Raji (cell line): ENCODE measurements around the gene YY1.
A peak's percentile ranks its signal among the peaks of the same experiment; 100 is the strongest.

Source experiments
- POLR2A ChIP-seq: IDR thresholded peaks from 2 replicates; pipeline ENCODE4 v1.6.1; 2011; ENCODE audit warnings: low read depth, low read length, control low read depth; ENCODE audit not compliant: insufficient read depth

The YY1 gene

DNA sequence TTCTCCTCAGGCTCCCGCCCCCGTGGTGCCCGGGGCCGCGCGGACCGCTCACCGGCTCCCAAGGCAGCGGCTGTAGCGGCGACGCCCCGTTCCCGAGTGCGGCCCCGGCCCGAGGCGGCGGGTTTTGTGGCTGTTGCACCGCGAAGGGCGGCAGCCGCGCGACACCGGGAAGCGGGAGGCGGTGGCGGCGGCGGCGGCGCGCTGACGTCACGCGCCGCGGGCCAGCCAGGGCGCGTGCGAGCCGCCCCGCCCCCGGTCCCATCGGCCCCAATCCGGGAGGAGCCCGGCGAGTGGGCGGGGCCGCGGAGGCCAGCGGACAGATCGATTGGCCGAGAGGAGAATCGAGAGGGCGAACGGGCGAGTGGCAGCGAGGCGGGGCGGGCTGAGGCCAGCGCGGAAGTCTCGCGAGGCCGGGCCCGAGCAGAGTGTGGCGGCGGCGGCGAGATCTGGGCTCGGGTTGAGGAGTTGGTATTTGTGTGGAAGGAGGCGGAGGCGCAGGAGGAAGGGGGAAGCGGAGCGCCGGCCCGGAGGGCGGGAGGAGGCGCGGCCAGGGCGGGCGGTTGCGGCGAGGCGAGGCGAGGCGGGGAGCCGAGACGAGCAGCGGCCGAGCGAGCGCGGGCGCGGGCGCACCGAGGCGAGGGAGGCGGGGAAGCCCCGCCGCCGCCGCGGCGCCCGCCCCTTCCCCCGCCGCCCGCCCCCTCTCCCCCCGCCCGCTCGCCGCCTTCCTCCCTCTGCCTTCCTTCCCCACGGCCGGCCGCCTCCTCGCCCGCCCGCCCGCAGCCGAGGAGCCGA is at the start of gene YY1:
Gene YY1 (plus strand): TSS at position 726 of the 792 bp plus-strand sequence. CDS start 101 bp downstream, outside the sequence.
- peak; percentile 57 for TF ChIP-seq POLR2A

DNA sequence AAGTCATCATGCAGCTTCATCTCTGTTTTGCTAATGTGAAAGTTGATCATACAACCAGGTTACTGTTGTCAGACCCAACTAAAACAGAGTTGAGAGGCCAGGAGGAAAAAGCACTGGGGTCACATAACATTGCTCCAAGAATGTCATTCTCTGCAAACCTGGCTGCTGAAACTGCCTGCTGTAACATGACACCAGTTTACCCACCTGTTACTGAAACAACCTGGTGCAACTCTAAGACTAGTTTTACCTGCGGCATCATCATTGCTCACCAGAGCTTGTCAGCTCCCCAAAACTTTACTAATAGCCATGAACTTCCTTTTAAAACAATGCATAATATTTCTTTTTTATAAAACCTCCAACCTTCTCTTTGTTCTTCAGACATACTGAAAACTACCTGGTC is 48.8 kb upstream of the YY1 start:
- no peak for TF ChIP-seq POLR2A

DNA sequence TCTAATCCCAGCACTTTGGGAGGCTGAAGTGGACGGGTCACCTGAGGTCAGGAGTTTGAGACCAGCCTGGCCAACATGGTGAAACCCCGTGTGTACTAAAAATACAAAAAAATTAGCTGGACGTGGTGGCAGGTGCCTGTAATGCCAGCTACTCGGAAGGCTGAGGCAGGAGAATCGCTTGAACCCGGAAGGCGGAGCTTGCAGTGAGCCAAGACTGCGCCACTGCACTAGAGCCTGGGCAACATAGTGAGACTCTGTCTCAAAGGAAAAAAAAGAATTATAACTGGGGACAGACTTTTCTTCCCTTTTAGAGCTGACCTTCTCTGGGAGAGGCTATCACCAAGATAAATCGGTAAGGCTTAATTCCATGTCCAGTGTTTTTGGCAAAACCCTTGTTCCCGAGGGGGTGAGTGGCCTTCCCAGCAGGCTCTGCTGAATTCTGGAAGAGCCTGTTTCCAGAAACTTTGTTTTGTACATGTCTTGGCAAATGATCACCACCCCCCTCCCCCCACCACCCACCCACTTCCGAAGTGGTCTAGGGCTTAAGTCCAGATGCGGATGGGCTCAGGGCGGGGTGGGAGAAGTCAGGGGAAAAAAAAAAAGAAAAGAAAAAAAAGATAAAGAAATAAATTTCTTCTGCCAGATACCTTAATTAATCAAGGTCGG is 47.2 kb upstream of the YY1 start:
- TF ChIP-seq POLR2A, result no peak

DNA sequence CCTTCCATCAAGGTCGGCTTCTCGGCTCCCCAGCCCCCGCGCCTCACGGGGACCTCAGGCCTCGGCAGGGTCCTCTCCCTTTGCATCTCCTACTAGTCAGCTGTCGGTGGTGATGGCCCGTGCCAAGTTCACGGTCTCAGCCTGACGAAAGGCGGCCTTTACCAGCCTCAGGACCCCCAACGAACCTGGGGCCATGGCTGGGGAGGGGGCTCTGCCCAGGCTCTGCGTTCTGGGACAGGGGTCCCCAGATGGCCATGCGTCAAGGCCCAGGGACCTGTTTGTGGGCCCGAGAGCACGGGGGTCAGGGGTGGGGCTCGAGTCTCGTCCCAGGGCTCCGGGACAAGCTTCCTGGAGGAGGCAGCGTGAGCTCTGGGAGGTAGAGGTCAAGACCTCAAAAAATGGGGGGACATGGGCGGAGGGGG is 46.7 kb upstream of the YY1 start:
- TF ChIP-seq POLR2A, result no peak

DNA sequence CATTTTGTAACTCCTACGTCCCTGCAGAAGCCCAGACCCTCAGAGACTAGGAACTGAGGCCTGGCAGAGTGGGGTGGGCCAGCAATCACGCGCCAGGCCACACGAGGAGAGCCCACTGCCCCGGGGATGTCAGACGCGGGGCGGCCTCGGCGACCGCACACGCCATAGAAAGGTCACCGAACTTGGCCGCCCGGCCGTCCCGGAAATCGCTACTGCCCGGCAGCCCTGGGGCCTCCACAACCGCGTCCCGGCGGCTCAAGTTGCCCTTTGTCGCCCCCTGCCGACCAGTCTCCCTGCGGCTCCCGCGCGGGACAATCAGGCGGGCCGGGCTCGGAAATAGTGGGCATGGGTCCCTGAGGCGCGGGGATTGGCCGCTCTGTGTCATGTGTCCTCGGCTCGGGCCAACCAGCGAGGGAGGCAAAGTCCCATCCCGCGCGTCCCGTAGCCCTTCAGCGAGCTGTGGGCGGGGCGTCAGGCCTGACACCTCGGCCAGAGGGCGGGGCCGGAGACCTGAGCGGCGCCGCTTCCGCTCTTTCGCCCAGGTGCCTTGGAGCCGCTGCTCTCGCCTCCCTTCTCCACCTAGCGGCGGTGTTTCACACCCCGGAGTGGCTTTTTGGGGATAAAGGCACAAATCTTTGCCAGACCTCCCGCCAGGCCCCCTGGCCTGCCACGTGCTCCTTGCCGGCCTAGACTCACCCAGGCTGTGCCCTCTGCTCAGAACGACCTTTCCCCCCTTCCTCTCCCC is 46.1 kb upstream of the YY1 start:
- peak; percentile 59 for TF ChIP-seq POLR2A

DNA sequence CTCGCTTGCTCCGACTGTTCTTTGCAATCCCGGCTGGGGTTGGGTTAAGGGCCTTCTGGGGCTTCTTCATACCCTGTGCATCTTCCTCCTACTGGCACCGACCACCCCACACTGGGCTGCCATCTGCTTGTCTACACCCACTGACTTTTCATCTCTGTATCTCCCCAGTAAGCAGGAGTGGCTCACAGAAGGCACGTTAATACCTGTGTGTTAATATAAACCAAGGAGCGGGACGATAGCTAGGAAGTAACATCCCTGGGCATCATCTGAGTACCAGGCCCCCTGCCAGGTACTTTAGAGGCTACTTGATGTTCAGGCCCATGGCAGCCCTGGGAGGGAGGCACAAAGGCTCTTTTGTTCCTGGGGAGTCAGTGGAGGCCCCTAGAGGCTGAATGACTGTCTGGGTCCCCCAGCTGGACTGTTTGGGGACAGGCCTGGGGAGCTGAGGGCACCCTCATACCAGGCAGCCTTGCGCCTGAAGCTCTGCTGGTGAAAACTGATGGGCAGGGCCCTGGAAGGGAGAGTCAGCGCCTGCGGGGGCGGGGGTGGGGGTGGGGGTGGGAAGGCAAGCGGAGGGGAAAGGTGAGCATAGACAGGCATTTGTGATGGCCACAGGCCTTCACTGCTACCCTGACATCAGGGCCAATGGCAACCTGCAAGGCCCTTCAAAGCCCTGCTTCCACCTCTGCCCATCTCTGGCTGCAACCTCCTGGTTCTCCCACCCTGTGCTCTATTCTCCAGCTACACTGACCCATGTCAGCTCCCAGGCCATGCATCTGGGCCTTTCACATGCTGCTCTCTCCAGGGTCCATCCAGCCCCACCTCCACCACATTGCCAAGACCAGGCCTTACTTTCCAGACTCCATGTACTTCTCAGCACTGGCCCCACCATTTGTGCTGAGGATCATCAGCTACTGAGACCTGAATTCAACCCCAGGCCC is 45.3 kb upstream of the YY1 start:
- TF ChIP-seq POLR2A, result no peak

DNA sequence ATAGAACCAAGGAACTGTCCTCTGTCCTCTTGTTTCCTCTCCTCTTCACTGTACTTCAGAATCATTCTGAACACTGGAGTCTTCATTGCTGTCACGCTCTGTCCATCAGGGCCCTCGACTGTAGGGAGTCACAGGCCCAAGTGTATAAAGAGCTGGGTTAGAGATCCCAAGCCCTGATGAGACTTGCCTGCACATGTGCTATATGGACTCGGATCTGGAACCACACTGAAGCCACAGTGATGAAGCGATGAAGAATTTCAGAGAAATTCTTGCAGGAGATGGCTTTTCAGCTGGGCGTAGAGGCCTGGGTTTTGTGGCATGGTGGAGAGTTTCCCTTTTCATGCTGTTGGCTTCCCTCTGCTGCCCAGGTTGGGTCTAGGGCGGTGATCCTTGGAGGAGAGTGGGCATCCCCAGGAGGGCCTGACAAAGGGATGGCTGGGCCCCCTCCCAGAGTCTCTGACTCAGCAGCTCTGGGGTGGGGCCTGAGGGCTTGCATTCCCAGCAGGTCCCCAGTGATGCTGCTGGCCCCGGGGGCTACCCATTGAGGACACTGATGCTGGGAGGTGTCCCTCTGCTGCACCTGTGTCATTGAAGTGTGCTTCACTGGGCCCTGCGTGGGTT is 39.6 kb upstream of the YY1 start:
- no peak for TF ChIP-seq POLR2A

DNA sequence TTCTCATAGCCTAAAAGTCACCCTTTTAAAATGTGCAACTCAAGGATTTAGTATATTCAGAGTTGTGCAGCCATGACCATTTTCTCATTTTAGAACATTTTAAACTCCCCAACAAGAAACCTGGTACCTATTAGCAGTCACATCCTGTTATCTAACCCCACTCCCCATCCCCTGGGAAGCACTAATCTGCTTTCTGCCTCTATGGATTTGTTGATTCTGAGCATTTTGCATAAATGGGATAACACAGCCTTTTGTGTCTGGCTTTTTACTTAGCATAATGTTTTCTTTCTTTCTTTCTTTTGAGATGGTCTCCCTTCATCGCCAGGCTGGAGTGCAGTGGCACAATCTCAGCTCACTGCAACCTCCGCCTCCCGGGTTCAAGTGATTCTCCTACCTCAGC is 38.6 kb upstream of the YY1 start:
- TF ChIP-seq POLR2A, result no peak

DNA sequence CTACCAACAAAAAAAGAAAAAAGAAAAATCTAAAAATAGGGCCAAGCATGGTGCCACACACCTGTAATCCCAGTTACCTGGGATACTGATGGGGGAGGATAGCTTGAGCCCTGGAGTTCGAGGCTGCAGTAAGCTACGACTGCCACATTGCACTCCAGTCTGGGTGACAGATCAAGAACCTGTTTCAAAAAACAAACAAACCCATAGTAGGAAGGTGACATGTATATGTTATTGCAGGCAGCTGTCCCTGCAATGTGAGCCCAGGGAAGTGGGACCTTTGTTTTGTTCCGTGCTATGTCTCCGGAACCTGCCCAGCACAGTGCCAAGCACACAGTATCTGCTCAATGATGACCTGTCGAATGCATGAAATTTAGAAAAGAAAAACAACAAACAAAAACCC is 37.2 kb upstream of the YY1 start:
- TF ChIP-seq POLR2A, result no peak

DNA sequence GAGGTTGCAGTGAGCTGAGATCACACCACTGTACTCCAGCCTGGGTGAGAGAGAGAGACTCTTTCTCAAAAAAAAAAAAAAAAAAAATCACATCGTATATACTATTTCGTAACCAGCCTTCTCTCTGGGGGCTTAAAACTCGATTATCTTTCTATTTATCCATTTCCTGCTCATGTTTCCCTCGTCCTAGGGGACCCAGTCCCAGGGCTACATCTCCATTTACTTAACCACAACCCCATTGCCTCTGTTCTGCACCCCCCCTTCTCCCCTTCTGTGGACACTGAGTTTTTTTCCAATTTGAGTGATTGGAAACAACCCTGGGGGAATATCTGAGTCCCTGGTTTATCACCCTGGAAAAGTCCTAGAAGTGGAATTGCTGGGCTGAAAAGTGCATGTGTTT is 36.2 kb upstream of the YY1 start:
- TF ChIP-seq POLR2A, result no peak

DNA sequence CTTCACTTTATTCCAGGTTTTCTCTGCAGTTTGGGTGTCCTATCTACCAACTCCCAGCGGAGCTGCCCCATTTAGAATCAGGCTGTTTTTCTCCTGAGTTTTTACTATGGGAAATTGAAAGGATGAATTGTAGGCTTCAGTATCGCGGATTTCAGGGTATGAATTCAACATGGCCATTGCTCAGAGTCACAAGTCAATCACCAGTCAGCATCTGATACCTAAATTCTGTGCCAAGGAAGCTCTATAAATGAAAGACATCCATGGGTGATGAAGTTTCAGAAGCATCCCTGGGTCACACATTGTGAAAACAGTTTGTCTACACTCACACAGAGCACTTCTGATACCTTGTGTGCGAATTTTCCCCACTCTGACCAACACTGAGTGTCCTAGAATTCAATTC is 35.8 kb upstream of the YY1 start:
- no peak for TF ChIP-seq POLR2A

DNA sequence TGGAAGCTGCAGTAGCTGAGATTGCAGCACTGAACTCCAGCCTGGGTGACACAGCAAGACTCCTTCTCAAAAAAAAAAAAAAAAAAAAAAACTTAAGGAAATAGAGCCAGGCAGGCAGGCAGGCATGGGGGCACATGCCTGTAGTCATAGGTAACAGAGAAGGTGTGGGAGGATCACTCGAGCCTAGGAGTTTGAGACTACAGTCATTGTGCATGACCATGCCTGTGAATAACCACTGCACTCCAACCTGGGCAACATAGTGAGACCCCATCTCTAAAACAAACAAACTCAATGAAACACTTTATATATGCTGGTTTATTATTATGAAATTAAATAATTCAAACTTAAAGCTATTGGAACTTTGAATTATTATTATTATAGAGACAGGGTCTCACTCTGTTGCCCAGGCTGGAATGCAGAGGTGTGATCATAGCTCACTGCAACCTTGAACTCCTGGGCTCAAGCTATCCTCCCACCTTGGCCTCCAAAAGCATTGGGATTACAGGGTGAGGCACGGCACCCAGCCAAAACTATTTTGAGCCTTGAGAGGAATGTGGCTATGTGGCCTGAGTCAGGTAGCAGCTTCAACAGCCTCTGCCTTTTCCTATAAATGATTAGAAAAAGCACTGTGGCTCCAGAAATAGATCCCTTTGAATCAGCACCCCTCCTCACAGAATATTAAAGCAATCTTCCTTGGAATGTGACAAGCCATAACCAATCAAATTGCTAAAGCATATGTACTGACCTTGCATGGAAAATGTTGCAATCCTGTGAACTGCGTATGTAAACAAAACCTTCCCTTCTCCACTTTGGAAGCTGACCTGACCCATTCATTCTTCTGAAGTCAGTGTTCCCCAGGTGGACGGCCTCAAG is 34.7 kb upstream of the YY1 start:
- no peak for TF ChIP-seq POLR2A

DNA sequence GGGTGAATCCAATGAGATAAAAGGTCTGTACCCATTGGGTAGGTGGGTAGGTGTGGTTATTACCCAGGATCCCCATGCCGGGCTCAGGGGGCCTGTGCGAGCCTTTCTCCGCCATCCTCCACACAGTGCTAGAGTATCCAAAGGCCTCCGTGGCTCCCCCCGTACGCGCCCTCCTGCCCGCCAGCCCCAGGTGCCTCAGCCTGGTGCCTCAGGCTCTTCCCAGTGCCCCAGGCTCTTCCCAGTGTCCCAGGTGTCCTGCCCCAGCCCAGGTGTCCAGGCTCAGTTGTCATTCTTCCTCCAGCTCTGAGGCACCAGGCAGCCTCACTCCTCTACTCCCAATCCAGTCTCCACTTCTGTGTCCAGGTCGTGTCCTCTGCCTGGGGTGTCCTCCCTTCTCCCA is 27.6 kb upstream of the YY1 start:
- no peak for TF ChIP-seq POLR2A

DNA sequence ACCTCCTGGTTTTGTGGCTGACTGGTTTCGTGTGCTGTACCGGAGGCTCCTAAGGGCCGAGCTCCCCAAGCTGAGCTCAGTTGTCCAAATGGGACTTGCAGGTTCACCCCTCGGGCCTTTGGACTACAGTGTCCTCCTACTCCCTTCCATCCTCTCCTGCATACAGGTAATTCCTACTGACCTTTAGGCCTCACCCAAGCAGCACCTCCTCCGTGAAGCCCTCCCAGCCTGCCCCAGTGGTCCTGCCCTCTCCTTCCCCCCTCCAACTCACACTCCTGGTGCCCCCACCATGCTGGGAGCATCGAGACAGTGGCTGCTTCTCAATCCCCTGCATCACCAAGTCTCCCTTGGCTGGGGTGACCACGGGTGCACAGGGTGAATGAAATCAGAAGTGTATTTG is 27.1 kb upstream of the YY1 start:
- no peak for TF ChIP-seq POLR2A
